ENCODE measurements around the gene GARIN5A.

GARIN5A gene

DNA sequence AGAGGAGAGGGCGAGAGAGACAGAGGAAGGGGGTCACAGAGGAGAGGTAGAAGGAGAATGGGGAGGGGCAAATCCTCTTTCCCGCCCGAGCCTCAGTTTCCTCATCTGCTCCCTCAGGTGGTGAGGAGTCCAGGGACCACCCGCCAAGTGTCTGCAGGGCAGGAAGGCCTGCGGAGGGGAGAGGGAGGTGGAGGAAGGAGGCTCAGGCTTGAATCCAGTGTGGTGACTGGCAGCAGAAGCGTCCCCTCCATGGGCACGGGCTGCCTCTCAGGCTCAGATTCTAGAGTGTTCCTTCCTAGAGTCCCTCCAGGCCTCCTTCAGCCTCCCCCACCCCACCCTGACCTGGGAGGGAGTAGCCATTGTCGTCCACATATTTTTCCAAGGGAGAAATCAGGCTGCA is 16.5 kb upstream of the GARIN5A start:
- ChIA-PET CTCF (no interaction called here), POLR2A (no interaction called here)

DNA sequence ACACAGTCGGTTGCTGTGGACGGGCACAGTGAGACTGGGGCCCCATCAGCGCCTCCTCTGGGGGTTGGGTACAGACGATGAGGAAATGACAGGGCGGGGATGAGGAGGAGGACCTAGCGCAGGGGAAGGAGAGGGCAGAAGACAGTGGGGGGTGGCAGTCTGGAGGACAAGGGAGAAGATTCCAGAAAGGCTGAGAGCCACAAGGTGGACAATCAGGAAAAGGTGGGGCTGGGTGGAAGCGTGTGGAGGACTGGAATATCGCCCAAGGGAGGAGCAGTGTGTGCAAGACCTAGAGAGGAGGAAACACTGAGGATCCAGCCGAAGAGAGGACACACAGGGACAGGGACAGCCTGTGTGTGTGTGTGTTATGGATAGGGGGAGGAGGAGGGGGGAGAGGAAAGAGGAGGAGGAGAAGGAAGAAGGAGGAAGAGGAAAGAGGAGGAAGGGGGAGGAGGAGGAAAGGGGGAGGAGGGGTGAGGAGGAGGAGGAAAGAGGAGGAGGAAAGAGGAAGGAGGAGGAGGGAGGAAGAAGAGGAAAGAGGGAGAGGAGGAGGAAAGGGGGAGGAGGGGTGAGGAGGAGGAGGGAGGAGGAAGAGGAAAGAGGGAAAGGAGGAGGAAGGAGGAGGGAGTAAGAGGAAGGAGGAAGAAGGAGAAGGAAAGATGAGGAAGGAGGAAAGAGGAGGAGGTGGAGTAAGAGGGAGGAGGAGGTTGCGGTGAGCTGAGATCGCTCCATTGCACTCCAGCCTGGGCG is 15.8 kb upstream of the GARIN5A start:
- POLR2A ChIA-PET: no interaction called here
- CTCF ChIA-PET: no interaction called here
- DNase-seq: peak; percentile 31 to 58 (median 48)
- no peaks in the 10 kb centered on the region for H3K27me3 ChIP-seq (replicated peaks in 2 of 5; ENCODE audit: control insufficient read depth in 4 of 5, insufficient read depth in 5 of 5, low read length in 4 of 5)
- 1% methylated on average over 9 of the region's 12 CpGs for WGBS (ENCODE audit: insufficient coverage)
- H3K4me3 ChIP-seq (ENCODE audit: control insufficient read depth in 1 of 7, extremely low read depth in 1 of 7, insufficient read depth in 4 of 7, low read depth in 2 of 7, low read length in 6 of 7): peak overlapping the region in 3 of 7 experiments; percentile 24 to 33 (median 26)
- H3K9me3 ChIP-seq (ENCODE audit: control extremely low read depth in 1 of 5, control insufficient read depth in 4 of 5, insufficient read depth in 2 of 5, low read depth in 1 of 5, low read length in 4 of 5): no peaks in the 10 kb centered on the region
- H3K36me3 ChIP-seq (ENCODE audit: control insufficient read depth in 4 of 4, insufficient read depth in 4 of 4, low read length in 3 of 4): peaks cover 0 to 3% (median 0%) of the 10 kb centered on the region in 4 experiments
- no peak overlapping the region for H3K27ac ChIP-seq (ENCODE audit: insufficient read depth in 1 of 2, low read depth in 1 of 2, low read length in 2 of 2, poor library complexity in 1 of 2, severe bottlenecking in 2 of 2)
- H3K4me1 ChIP-seq (ENCODE audit: control extremely low read depth in 1 of 4, control insufficient read depth in 4 of 4, insufficient read depth in 4 of 4, low read length in 3 of 4): peaks cover 0 to 18% (median 14%) of the 10 kb centered on the region in 4 experiments

More for the DNA sequence above, 16.5 kb upstream of the GARIN5A start:
- H3K27ac ChIP-seq (ENCODE audit: insufficient read depth in 1 of 2, low read depth in 1 of 2, low read length in 2 of 2, poor library complexity in 1 of 2, severe bottlenecking in 2 of 2): no peak overlapping the region
- no peaks in the 10 kb centered on the region for H3K9me3 ChIP-seq (ENCODE audit: control extremely low read depth in 1 of 5, control insufficient read depth in 4 of 5, insufficient read depth in 2 of 5, low read depth in 1 of 5, low read length in 4 of 5)
- H3K27me3 ChIP-seq (replicated peaks in 2 of 5; ENCODE audit: control insufficient read depth in 4 of 5, insufficient read depth in 5 of 5, low read length in 4 of 5): no peaks in the 10 kb centered on the region
- peaks cover 0 to 15% (median 11%) of the 10 kb centered on the region in 4 experiments for H3K4me1 ChIP-seq (ENCODE audit: control extremely low read depth in 1 of 4, control insufficient read depth in 4 of 4, insufficient read depth in 4 of 4, low read length in 3 of 4)
- DNase-seq: no peak
- peaks cover 0 to 3% (median 0%) of the 10 kb centered on the region in 4 experiments for H3K36me3 ChIP-seq (ENCODE audit: control insufficient read depth in 4 of 4, insufficient read depth in 4 of 4, low read length in 3 of 4)
- H3K4me3 ChIP-seq (ENCODE audit: control insufficient read depth in 1 of 7, extremely low read depth in 1 of 7, insufficient read depth in 4 of 7, low read depth in 2 of 7, low read length in 6 of 7): no peak overlapping the region
- WGBS (ENCODE audit: insufficient coverage): 100% methylated on average over 2 of the region's 8 CpGs

DNA sequence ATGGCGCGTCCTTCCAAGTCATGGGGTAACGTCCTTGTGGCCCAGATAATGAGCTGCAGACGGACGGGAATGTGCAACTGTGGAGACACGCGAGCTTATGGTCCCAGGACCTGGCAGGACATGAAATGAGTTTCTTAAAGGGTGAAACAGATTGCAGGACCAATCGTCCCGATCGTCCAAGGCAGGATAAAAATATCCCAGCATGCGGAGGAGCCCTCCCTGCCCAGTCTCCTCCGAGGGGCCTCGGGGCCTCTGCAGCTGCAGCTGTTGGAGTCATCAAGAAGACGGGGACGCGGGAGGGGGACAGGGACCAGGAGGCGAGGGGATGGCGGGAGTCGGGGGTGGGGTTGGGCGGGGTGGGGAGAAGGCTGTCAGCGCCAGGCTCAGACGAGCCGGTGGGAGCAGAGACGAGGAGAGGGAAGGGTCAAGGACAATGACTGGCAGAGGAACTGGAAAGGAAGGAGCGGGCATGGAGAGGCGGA is 14.4 kb upstream of the GARIN5A start:
- Histone ChIP-seq H3K4me1 (ENCODE audit: control extremely low read depth in 1 of 4, control insufficient read depth in 4 of 4, insufficient read depth in 4 of 4, low read length in 3 of 4) (peaks cover 0 to 22% (median 15%) of the 10 kb centered on the region in 4 experiments), H3K27me3 (replicated peaks in 2 of 5; ENCODE audit: control insufficient read depth in 4 of 5, insufficient read depth in 5 of 5, low read length in 4 of 5) (no peaks in the 10 kb centered on the region), H3K27ac (ENCODE audit: insufficient read depth in 1 of 2, low read depth in 1 of 2, low read length in 2 of 2, poor library complexity in 1 of 2, severe bottlenecking in 2 of 2) (no peak overlapping the region), H3K36me3 (ENCODE audit: control insufficient read depth in 4 of 4, insufficient read depth in 4 of 4, low read length in 3 of 4) (peaks cover 0 to 3% (median 0%) of the 10 kb centered on the region in 4 experiments), H3K9me3 (ENCODE audit: control extremely low read depth in 1 of 5, control insufficient read depth in 4 of 5, insufficient read depth in 2 of 5, low read depth in 1 of 5, low read length in 4 of 5) (peaks cover 0 to 8% (median 3%) of the 10 kb centered on the region in 5 experiments), H3K4me3 (ENCODE audit: control insufficient read depth in 1 of 7, extremely low read depth in 1 of 7, insufficient read depth in 4 of 7, low read depth in 2 of 7, low read length in 6 of 7) (no peak overlapping the region)
- WGBS (ENCODE audit: insufficient coverage): 81% methylated on average over 24 of the region's 26 CpGs
- ChIA-PET CTCF (no interaction called here), POLR2A (no interaction called here)
- DNase-seq: no peak

DNA sequence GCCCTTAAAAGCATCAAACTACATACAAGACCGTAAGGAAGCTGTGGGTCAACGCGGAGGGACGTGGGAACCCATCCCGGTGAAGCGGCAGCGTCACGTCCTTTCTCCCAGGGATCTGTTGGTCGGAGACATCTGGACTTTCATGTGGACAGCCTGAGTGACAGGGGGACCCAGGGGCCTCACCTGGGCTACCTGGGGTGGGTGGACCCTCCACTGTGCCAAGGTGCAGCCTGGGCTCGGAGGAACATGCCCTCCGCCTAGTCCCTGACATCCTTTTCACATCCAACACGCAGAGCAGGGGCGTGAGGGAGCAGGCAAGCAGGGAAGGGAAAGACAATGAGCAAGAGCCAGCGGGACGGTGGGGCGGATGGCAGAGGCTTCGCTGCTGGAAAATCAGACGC is 13.8 kb upstream of the GARIN5A start:
- no peak overlapping the region for H3K27ac ChIP-seq (ENCODE audit: insufficient read depth in 1 of 2, low read depth in 1 of 2, low read length in 2 of 2, poor library complexity in 1 of 2, severe bottlenecking in 2 of 2)
- peaks cover 0 to 22% (median 15%) of the 10 kb centered on the region in 4 experiments for H3K4me1 ChIP-seq (ENCODE audit: control extremely low read depth in 1 of 4, control insufficient read depth in 4 of 4, insufficient read depth in 4 of 4, low read length in 3 of 4)
- no peaks in the 10 kb centered on the region for H3K27me3 ChIP-seq (replicated peaks in 2 of 5; ENCODE audit: control insufficient read depth in 4 of 5, insufficient read depth in 5 of 5, low read length in 4 of 5)
- H3K4me3 ChIP-seq (ENCODE audit: control insufficient read depth in 1 of 7, extremely low read depth in 1 of 7, insufficient read depth in 4 of 7, low read depth in 2 of 7, low read length in 6 of 7): no peak overlapping the region
- ChIA-PET CTCF (no interaction called here), POLR2A (no interaction called here)
- WGBS (ENCODE audit: insufficient coverage): 92% methylated on average over 7 of the region's 18 CpGs
- no peak for DNase-seq
- H3K36me3 ChIP-seq (ENCODE audit: control insufficient read depth in 4 of 4, insufficient read depth in 4 of 4, low read length in 3 of 4): peaks cover 0 to 3% (median 0%) of the 10 kb centered on the region in 4 experiments
- peaks cover 0 to 10% (median 3%) of the 10 kb centered on the region in 5 experiments for H3K9me3 ChIP-seq (ENCODE audit: control extremely low read depth in 1 of 5, control insufficient read depth in 4 of 5, insufficient read depth in 2 of 5, low read depth in 1 of 5, low read length in 4 of 5)

DNA sequence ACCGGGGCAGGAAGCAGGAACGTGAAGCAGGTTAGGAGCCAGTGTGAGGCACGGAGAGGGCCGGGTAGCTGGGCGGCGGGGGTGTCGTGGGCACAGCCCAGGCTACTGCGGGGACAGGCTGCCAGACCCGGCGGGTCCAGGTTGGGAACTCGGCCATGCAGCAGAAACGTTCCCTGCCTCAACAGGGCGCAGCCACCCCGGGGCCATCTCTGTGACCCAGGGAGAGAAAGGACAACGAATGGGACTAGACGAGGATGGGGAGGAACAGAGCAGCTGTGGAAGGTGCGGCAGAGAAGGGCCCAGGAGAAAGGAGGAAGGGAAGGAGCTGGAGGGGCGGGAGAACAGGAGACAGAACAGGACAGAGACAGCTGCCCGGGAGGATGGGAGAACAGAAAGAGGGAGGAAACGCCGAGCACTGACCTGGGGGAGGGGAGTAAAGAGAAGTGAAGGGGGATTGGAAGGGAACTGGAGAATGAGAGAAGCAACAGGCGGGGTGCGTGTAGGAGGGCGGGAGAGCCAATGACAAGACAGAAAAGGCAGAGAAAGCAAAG is 12.9 kb upstream of the GARIN5A start:
- no peak overlapping the region for H3K4me3 ChIP-seq (ENCODE audit: control insufficient read depth in 1 of 7, extremely low read depth in 1 of 7, insufficient read depth in 4 of 7, low read depth in 2 of 7, low read length in 6 of 7)
- H3K4me1 ChIP-seq (ENCODE audit: control extremely low read depth in 1 of 4, control insufficient read depth in 4 of 4, insufficient read depth in 4 of 4, low read length in 3 of 4): peaks cover 0 to 22% (median 15%) of the 10 kb centered on the region in 4 experiments
- ChIA-PET CTCF (no interaction called here), POLR2A (no interaction called here)
- peaks cover 0 to 10% (median 3%) of the 10 kb centered on the region in 5 experiments for H3K9me3 ChIP-seq (ENCODE audit: control extremely low read depth in 1 of 5, control insufficient read depth in 4 of 5, insufficient read depth in 2 of 5, low read depth in 1 of 5, low read length in 4 of 5)
- peaks cover 0 to 7% (median 0%) of the 10 kb centered on the region in 4 experiments for H3K36me3 ChIP-seq (ENCODE audit: control insufficient read depth in 4 of 4, insufficient read depth in 4 of 4, low read length in 3 of 4)
- 90% methylated on average over 23 of the region's 24 CpGs for WGBS (ENCODE audit: insufficient coverage)
- DNase-seq: no peak
- H3K27ac ChIP-seq (ENCODE audit: insufficient read depth in 1 of 2, low read depth in 1 of 2, low read length in 2 of 2, poor library complexity in 1 of 2, severe bottlenecking in 2 of 2): no peak overlapping the region
- no peaks in the 10 kb centered on the region for H3K27me3 ChIP-seq (replicated peaks in 2 of 5; ENCODE audit: control insufficient read depth in 4 of 5, insufficient read depth in 5 of 5, low read length in 4 of 5)

DNA sequence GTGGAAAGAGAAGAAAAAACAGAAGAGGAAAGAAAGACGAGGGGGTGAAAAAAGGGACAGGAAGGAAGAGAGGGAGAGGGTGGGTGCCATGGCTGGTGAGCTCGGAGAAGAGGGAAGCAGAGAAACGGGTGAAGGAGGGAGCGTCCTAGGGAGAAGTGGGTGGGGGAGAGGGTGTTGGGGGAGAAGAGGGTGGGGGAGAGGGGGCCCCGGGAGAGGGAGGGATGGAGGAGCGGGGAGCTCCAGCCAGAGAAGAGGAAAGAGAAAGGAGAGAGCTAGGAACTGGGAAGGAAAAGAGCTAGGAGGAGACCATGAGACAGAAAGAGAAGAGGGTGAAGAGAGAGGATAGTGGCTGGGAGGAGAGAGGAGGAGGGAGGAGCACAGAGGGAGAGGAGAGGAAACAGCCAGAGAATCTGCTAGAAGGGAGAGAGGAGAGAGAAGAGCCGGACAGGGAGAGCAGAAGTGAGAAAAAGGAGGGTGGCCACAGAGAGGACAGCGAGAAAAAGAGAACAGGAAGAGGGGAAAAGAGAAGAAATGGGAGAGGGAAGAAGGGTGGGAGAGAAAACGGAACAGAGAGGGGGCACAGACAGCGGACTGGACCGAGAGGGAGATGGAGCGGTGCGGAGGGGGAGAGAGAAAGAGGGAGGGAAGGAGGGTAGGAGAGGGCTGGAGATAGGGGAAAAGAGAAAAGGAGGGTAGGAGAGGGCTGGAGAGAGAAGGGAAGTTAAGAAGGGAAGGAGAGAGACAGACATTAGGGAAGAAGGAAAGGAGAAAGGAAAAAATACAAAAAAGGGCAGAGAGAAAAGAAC is 11.9 kb upstream of the GARIN5A start:
- CTCF ChIA-PET: no interaction called here

More for the DNA sequence above, 11.9 kb upstream of the GARIN5A start:
- Histone ChIP-seq H3K4me1 (ENCODE audit: control extremely low read depth in 1 of 4, control insufficient read depth in 4 of 4, insufficient read depth in 4 of 4, low read length in 3 of 4) (peaks cover 0 to 22% (median 15%) of the 10 kb centered on the region in 4 experiments), H3K4me3 (ENCODE audit: control insufficient read depth in 1 of 7, extremely low read depth in 1 of 7, insufficient read depth in 4 of 7, low read depth in 2 of 7, low read length in 6 of 7) (no peak overlapping the region), H3K9me3 (ENCODE audit: control extremely low read depth in 1 of 5, control insufficient read depth in 4 of 5, insufficient read depth in 2 of 5, low read depth in 1 of 5, low read length in 4 of 5) (peaks cover 0 to 10% (median 3%) of the 10 kb centered on the region in 5 experiments), H3K36me3 (ENCODE audit: control insufficient read depth in 4 of 4, insufficient read depth in 4 of 4, low read length in 3 of 4) (peaks cover 0 to 11% (median 2%) of the 10 kb centered on the region in 4 experiments), H3K27ac (ENCODE audit: insufficient read depth in 1 of 2, low read depth in 1 of 2, low read length in 2 of 2, poor library complexity in 1 of 2, severe bottlenecking in 2 of 2) (no peak overlapping the region), H3K27me3 (replicated peaks in 2 of 5; ENCODE audit: control insufficient read depth in 4 of 5, insufficient read depth in 5 of 5, low read length in 4 of 5) (no peaks in the 10 kb centered on the region)
- 55% methylated on average over 10 of the region's 13 CpGs for WGBS (ENCODE audit: insufficient coverage)
- no peak for DNase-seq
- POLR2A ChIA-PET: no interaction called here
